ENCODE results near the gene CBLB. TPM values are rescaled to one million over a fixed set of nuclear protein-coding genes. Genes with fewer than 3 reads are reported as not detected.

Gene CBLB
- total and polyA plus RNA-seq, 4 donors: 3.1 to 22.8 (median 9.8) TPM

DNA sequence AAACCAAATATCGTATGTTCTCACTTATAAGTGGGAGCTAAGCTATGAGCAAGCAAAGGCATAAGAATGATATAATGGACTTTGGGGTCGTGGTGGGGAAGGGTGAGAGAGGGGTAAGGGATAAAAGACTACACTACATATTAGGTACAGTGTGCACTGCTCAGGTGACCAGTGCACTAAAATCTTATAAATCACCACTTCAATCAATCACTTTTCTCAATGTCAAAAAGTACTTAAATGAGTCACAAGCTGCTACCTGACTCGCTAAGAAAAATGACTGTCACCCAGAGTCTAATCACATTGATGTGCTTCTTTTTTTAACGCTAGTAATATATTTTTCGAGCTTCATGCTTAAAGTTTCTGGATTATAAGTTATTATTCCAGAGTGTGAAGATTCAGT, 95.5 kb downstream of the CBLB start:
- no peak for DNase-seq (ENCODE audit: low spot score)
- no peaks in the 10 kb centered on the region for H3K27me3 ChIP-seq (ENCODE audit: control insufficient read depth in 4 of 4, insufficient read depth in 4 of 4, low read length in 3 of 4)
- TF ChIP-seq YY1 (IDR thresholded peaks at IDR 0.05) (no peak), GABPA (IDR thresholded peaks at IDR 0.05 in 1 of 2, conservative IDR thresholded peaks at IDR 0.05 in 1 of 2) (no peak), RXRA (IDR thresholded peaks at IDR 0.05) (no peak), EGR1 (IDR thresholded peaks at IDR 0.05; ENCODE audit: low read depth in 2 of 2) (no peak), RAD21 (IDR thresholded peaks at IDR 0.05) (no peak), JUND (IDR thresholded peaks at IDR 0.05) (no peak), FOXA1 (IDR thresholded peaks at IDR 0.05) (no peak), NR2F2 (IDR thresholded peaks at IDR 0.05) (no peak), ATF3 (IDR thresholded peaks at IDR 0.05) (no peak), SP1 (IDR thresholded peaks at IDR 0.05) (no peak), FOXA2 (IDR thresholded peaks at IDR 0.05) (no peak), TAF1 (conservative IDR thresholded peaks at IDR 0.05) (no peak), HNF4A (conservative IDR thresholded peaks at IDR 0.05) (no peak), HNF4G (IDR thresholded peaks at IDR 0.05) (no peak)
- TF ChIP-seq, protein P1, sequence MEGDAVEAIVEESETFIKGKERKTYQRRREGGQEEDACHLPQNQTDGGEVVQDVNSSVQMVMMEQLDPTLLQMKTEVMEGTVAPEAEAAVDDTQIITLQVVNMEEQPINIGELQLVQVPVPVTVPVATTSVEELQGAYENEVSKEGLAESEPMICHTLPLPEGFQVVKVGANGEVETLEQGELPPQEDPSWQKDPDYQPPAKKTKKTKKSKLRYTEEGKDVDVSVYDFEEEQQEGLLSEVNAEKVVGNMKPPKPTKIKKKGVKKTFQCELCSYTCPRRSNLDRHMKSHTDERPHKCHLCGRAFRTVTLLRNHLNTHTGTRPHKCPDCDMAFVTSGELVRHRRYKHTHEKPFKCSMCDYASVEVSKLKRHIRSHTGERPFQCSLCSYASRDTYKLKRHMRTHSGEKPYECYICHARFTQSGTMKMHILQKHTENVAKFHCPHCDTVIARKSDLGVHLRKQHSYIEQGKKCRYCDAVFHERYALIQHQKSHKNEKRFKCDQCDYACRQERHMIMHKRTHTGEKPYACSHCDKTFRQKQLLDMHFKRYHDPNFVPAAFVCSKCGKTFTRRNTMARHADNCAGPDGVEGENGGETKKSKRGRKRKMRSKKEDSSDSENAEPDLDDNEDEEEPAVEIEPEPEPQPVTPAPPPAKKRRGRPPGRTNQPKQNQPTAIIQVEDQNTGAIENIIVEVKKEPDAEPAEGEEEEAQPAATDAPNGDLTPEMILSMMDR (IDR thresholded peaks at IDR 0.05; ENCODE audit: low read depth, low read length, missing input control): no peak
- TF ChIP-seq, protein P2, sequence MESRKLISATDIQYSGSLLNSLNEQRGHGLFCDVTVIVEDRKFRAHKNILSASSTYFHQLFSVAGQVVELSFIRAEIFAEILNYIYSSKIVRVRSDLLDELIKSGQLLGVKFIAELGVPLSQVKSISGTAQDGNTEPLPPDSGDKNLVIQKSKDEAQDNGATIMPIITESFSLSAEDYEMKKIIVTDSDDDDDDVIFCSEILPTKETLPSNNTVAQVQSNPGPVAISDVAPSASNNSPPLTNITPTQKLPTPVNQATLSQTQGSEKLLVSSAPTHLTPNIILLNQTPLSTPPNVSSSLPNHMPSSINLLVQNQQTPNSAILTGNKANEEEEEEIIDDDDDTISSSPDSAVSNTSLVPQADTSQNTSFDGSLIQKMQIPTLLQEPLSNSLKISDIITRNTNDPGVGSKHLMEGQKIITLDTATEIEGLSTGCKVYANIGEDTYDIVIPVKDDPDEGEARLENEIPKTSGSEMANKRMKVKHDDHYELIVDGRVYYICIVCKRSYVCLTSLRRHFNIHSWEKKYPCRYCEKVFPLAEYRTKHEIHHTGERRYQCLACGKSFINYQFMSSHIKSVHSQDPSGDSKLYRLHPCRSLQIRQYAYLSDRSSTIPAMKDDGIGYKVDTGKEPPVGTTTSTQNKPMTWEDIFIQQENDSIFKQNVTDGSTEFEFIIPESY (IDR thresholded peaks at IDR 0.05): no peak
- TF ChIP-seq, protein P3, sequence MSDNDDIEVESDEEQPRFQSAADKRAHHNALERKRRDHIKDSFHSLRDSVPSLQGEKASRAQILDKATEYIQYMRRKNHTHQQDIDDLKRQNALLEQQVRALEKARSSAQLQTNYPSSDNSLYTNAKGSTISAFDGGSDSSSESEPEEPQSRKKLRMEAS (IDR thresholded peaks at IDR 0.05): no peak
- TF ChIP-seq, protein P4, sequence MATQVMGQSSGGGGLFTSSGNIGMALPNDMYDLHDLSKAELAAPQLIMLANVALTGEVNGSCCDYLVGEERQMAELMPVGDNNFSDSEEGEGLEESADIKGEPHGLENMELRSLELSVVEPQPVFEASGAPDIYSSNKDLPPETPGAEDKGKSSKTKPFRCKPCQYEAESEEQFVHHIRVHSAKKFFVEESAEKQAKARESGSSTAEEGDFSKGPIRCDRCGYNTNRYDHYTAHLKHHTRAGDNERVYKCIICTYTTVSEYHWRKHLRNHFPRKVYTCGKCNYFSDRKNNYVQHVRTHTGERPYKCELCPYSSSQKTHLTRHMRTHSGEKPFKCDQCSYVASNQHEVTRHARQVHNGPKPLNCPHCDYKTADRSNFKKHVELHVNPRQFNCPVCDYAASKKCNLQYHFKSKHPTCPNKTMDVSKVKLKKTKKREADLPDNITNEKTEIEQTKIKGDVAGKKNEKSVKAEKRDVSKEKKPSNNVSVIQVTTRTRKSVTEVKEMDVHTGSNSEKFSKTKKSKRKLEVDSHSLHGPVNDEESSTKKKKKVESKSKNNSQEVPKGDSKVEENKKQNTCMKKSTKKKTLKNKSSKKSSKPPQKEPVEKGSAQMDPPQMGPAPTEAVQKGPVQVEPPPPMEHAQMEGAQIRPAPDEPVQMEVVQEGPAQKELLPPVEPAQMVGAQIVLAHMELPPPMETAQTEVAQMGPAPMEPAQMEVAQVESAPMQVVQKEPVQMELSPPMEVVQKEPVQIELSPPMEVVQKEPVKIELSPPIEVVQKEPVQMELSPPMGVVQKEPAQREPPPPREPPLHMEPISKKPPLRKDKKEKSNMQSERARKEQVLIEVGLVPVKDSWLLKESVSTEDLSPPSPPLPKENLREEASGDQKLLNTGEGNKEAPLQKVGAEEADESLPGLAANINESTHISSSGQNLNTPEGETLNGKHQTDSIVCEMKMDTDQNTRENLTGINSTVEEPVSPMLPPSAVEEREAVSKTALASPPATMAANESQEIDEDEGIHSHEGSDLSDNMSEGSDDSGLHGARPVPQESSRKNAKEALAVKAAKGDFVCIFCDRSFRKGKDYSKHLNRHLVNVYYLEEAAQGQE (IDR thresholded peaks at IDR 0.05): no peak
- no peaks in the 10 kb centered on the region for H3K36me3 ChIP-seq (ENCODE audit: control insufficient read depth in 4 of 4, insufficient read depth in 3 of 4, low read depth in 1 of 4, low read length in 3 of 4)
- H3K9me3 ChIP-seq (ENCODE audit: control insufficient read depth in 4 of 4, low read length in 3 of 4): no peaks in the 10 kb centered on the region
- 97% methylated on average over 5 of the region's 5 CpGs for WGBS
- H3K9ac ChIP-seq (ENCODE audit: low read depth in 1 of 2, low read length in 2 of 2): no peak overlapping the region
- H3K27ac ChIP-seq (ENCODE audit: low read depth in 1 of 2, low read length in 2 of 2): no peak overlapping the region
- no peaks in the 10 kb centered on the region for H3K4me1 ChIP-seq (ENCODE audit: control insufficient read depth in 4 of 4, insufficient read depth in 4 of 4, low read length in 3 of 4)
- no peak overlapping the region for H3K4me3 ChIP-seq (ENCODE audit: low read depth in 1 of 3, low read length in 3 of 3)
